GM18507 (cell line): ENCODE measurements around the gene UGT1A10.
A peak's percentile ranks its signal among the peaks of the same experiment; 100 is the strongest.
"Not testable (repeated sequence)": the region's sequence is repeated elsewhere in the genome, so short reads cannot be mapped to it uniquely, and the experiment has no call there.

Source experiments
- DNase-seq: peaks from one replicate; pipeline ENCODE4 v3.0.0; 2011; ENCODE audit warnings: low read depth; ENCODE audit not compliant: insufficient read length; ENCODE audit errors: extremely low spot score
- FAIRE-seq: peaks from 2 replicates; lab custom pipeline; 2011; peaks lifted over from hg19 to GRCh38; lab: Jason Lieb, UNC

UGT1A10 gene

DNA sequence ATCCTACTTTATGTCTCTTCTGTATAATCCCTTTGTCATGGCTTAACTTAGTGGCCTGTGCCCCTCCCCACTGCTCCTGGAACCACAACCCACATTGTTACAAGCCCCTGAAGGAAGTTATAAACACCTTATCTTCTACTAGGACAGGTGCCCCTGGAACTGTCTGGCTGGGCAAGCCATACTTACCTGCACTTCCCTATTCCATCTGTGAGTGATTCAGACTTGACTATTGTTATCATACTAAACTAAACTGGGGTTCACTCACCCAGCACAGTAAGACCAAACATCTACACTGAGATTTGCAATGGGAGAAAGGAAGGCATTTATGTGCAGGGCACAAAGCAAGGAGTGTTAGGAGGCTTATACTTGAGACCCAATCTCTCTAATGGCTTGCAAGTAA is 52.8 kb downstream of the UGT1A10 start:
- no peak for DNase-seq
- no peak for FAIRE-seq

- FAIRE-seq (no peak), DNase-seq (no peak)
Observed at GRCh38 chr2:233689501-233689900, 53.3 kb downstream of the UGT1A10 start.

- no peak for FAIRE-seq
- DNase-seq: no peak
Observed at GRCh38 chr2:233690444-233690843, 54.2 kb downstream of the UGT1A10 start.

DNA sequence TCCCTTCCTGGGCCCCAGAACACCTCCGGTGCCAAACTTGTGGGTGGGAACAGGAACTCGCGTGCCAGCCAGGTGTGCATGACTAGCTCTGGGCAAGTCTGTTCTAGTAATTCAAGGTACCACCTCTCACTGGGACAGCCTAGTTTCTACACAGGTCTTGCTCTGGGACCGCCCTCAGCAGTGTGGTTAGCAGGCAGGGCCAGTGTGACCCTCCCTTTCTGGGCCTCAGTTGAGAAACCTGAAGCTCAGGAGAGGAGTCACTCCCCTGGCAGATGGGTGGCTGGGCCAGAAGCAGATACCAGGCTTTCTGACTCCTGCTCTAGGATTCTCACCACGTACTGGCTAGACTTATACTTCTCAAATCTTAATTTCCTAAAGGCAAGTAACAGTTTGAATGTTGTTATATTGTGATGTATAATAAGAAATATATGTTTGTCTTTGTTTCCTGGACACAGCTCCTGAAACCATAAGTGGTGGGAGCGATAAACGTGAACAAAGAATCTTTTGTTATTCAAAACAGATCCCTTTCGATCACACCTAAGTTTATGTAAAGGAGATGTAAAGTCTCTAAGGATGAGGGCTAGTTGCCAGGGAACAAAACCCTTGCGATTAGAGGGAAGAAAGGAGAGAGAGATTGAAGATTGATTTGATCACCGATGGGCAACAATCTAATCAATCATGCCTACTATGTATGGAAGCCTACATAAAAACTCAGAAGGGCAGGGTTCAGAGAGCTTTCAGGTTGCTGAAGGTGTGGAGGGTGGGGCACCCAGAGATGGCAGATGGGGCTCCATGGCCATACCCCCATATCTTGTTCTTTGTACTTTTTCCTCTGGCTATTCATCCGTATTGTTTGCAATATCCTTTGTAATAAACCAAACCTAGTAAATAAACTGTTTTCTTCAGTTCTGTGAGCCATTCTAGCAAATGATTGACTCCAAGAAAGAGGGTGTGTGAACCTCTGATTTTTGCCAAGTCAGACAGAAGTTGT is 55.5 kb downstream of the UGT1A10 start:
- DNase-seq (no peak), FAIRE-seq (no peak)

DNA sequence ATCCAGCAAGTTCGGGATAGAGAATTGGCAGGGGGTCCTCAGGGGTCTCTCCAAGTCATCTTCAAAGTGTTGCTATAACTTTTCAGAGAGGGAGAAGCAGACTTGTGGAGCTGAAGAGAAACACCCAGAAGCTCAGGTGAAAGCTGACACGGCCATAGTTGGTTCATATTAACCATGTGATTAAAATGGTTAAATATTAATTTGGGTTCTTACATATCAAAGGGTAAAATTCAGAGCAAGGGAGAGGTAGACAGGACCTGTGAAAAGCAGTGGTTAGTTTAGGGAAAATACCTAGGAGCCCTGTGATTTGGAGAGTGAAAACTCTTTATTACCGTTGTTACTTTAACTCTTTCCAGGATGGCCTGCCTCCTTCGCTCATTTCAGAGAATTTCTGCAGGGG is 56.4 kb downstream of the UGT1A10 start, which contains the start of gene UGT1A6:
Gene UGT1A6, plus strand, starts transcription at position 243 of the 400 bp plus-strand sequence. Its CDS starts 115 bp downstream, at position 358.
- FAIRE-seq (no peak), DNase-seq (no peak)

DNA sequence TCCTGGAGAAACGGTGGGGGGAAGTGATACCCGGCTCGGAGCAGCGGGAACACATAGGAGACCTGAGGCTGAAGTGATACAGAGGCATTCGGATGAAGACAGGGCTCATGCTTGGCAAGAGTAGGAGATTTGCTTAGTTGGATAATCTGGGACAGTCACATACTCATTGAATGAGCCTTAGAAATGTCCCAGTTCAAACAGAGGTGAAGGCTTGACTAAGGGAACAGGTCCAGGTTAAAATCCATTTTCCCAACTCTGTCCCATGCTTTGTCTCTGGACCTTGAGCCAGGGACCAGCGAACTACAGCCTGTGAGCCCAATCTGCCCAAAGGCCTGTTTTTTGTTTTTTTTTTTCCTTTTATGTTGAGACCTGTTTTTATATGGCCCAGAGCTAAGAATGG is 57.7 kb downstream of the UGT1A10 start:
- DNase-seq (no peak), FAIRE-seq (no peak)

GRCh38 chr2:233698740-233699139 is 62.5 kb downstream of the UGT1A10 start:
- FAIRE-seq: no peak
- no peak for DNase-seq

DNA sequence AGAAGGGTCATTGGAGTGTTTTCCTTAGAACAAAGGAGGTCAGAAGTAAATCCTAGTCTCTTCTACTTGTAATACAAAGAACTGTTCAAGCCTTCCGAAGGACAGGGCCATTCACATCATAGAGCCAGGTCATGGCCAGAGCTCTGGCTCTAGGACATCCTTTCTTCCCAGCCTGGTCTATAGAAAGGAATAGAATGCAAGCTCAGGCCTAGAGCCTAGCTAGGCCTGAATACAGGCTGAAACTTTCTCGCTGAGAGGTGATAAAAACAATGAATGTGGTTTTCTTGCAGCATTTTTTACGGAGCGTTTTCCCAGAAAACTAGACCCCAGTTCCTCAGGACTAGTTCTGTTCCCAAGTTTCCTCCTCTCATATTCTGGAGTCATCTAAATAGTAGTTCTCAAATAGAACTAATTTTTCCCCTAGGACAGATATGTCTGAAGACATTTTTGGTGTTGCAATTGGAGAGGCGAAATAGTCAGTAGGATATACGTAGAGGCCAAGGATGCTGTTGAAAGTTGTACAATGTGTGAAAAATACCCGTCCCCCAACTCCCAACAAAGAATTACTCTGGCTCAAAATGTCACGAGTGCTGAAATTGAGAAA is 63.3 kb downstream of the UGT1A10 start:
- DNase-seq: no peak
- no peak for FAIRE-seq

GRCh38 chr2:233700028-233700635 is 63.9 kb downstream of the UGT1A10 start:
- FAIRE-seq: no peak
- no peak for DNase-seq

GRCh38 chr2:233700842-233701241 is 64.6 kb downstream of the UGT1A10 start:
- not testable (repeated sequence) for DNase-seq, FAIRE-seq

GRCh38 chr2:233702238-233702637 is 66.0 kb downstream of the UGT1A10 start:
- no peak for DNase-seq
- no peak for FAIRE-seq

- DNase-seq (no peak), FAIRE-seq (no peak)
Observed at GRCh38 chr2:233705911-233706506, 69.8 kb downstream of the UGT1A10 start.

DNA sequence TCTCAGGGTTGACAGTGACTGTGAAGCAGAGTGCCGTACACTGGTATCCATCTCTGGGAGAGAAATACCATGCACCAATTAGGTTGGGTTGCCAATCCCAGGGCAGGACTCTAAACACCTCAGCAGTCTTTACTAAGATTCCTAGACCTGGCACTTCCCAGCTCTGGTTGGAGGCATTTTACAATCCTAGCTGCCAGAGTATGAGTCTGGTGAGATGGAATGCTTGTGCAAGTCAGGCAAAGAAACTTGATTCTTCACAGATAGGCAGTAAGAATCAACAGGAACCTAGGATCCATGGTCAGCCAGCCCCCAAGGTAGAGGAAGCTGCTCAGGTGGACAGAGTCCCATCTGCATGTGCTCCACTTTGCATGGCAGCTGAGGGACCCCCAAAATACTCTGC is 70.5 kb downstream of the UGT1A10 start:
- FAIRE-seq: no peak

DNA sequence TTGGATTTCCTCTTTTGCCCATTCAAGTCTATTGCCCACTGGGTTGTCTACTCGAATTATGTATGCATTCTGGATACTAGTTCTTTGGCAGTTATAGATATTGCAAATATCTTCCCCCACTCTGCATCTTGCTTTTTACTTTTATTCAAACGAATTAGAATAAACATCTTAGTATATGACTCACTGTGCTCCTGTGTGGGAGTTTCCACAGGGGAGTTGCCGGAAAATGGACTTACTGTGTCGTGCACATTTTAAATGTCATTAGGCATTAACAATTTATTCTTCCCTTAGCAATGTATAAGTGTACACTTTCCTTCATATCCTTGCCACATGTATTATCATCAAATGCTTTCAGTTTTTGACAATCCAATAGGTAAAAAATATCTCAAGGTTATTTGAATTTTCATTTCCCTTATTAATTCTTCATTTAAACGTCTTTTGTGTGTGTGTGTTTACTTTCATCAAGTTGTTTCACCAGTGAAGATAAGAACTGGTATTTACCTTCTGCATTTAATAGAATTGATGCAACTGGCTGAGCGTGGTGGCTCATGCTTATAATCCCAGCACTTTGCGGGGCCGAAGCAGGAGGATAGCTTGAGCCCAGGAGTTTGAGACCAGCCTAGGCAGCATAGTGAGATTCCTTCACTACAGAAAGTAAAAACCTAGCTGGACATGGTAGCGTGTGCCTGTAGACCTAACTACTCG is 71.8 kb downstream of the UGT1A10 start:
- DNase-seq: no peak
- no peak for FAIRE-seq

More for the DNA sequence above, 70.5 kb downstream of the UGT1A10 start:
- no peak for DNase-seq

DNA sequence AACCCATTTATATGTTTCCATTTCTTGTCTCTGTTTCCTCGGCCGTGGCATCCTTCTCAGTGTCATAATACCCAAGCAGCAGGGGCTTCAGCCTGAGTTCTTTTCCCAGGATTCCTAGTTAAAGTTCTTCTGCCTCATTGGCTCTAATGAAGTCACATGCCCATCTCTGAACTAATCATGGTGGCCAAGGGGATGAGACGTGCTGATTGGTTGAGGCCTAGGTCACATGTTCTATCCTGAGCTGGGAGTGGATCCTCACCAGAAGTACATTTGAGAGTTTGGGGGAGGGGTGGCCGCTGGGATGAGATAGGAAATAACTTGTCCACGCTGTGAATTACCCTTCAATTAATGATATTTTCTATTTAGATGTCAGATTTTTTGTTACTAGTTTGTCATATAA is 72.7 kb downstream of the UGT1A10 start:
- FAIRE-seq: no peak

DNA sequence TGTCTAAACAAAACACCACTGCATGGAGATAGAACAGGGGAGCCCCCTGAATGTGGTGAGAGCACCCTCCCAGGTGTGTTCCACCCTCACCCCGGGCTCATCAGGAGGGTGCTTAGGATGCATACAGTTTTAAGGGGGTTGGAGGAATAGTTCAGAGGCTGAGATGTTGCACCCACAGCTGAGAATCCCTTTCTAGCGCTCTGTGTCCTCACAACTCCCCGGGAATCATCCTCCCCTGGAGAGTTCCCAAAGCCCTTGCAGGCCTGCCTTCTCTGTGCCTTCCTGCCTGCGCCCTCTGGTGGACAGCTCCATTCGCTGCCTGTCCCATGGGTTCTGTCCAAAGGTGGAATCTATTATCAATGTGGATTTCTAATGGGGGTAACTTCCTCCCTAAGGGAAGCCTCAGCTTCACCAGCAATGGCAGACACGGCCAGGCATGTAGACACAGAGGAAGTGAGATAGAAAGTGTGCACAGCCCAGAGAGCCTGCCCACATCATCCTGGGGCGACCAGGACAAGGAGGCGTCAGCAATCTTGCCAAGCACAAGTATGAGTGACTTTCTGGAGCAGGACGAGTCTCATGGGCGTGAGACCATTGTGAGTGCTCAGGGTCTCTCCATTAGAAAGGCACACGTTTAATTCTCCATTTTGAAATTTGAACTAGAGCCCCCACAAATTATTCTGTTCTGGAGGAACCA is 75.2 kb downstream of the UGT1A10 start:
- FAIRE-seq (peak; percentile 74), DNase-seq (peak; percentile 7)

More for the DNA sequence above, 72.7 kb downstream of the UGT1A10 start:
- no peak for DNase-seq

DNA sequence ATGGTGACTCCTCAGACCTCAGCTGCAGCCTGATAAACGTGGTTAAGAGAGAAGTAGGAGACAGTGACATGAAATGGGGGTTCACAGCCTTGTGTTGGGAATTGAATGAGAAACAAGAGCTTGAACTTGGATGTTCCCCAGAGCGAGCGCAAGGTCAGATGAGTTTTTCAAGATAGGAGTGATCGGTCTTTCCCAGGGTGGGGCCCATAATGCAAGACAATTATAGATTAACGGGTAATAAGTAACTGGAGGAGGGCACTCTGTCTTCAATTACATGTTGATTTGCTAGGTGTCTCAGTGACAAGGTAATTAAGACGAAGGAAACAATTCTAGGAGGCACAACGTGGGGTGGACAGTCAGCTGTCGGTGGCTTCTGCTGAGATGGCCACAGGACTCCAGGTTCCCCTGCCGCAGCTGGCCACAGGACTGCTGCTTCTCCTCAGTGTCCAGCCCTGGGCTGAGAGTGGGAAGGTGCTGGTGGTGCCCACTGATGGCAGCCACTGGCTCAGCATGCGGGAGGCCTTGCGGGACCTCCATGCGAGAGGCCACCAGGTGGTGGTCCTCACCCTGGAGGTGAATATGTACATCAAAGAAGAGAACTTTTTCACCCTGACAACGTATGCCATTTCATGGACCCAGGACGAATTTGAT is 76.5 kb downstream of the UGT1A10 start, which contains the start of gene UGT1A5:
Gene UGT1A5, plus strand, starts transcription at position 297 of the 651 bp plus-strand sequence. Its CDS starts 85 bp downstream, at position 382.
- no peak for DNase-seq
- no peak for FAIRE-seq

DNA sequence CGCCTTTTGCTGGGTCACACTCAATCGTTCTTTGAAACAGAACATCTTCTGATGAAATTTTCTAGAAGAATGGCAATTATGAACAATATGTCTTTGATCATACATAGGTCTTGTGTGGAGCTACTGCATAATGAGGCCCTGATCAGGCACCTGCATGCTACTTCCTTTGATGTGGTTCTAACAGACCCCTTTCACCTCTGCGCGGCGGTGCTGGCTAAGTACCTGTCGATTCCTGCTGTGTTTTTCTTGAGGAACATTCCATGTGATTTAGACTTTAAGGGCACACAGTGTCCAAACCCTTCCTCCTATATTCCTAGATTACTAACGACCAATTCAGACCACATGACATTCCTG is 77.0 kb downstream of the UGT1A10 start:
- DNase-seq (no peak), FAIRE-seq (no peak)
